AG08395 (cell line): ENCODE results near the gene GALNT2.

Experiments
- DNase-seq: peaks from one replicate; pipeline ENCODE4 v3.0.0; 2012; ENCODE audit warnings: mixed read lengths, low spot score

Gene GALNT2

GRCh38 chr1:230091473-230092231 is 24.6 kb downstream of the GALNT2 start:
- DNase-seq, result peak; percentile 21

- no peak for DNase-seq
Measured at GRCh38 chr1:230094746-230095145, 27.7 kb downstream of the GALNT2 start.

- no peak for DNase-seq
Measured at GRCh38 chr1:230095938-230096337, 28.9 kb downstream of the GALNT2 start.

GRCh38 chr1:230097370-230097769 is 30.3 kb downstream of the GALNT2 start:
- DNase-seq, result no peak

- no peak for DNase-seq
Measured at GRCh38 chr1:230098723-230099122, 31.7 kb downstream of the GALNT2 start.

GRCh38 chr1:230099465-230099864 is 32.4 kb downstream of the GALNT2 start:
- no peak for DNase-seq

- no peak for DNase-seq
Measured at GRCh38 chr1:230100932-230101331, 33.9 kb downstream of the GALNT2 start.

GRCh38 chr1:230101556-230101955 is 34.5 kb downstream of the GALNT2 start:
- DNase-seq, result no peak

GRCh38 chr1:230102046-230102445 is 35.0 kb downstream of the GALNT2 start:
- DNase-seq, result no peak

- DNase-seq, result no peak
Measured at GRCh38 chr1:230102472-230102871, 35.4 kb downstream of the GALNT2 start.

GRCh38 chr1:230103306-230104173 is 36.5 kb downstream of the GALNT2 start:
- peak; percentile 55 for DNase-seq

- DNase-seq, result peak; percentile 98
Measured at GRCh38 chr1:230104395-230105244, 37.6 kb downstream of the GALNT2 start.

- DNase-seq, result no peak
Measured at GRCh38 chr1:230105245-230105753, 38.3 kb downstream of the GALNT2 start.

GRCh38 chr1:230105754-230106625 is 39.0 kb downstream of the GALNT2 start:
- DNase-seq, result peak; percentile 65

GRCh38 chr1:230107941-230108340 is 40.9 kb downstream of the GALNT2 start:
- DNase-seq, result no peak

- DNase-seq, result no peak
Measured at GRCh38 chr1:230108580-230108979, 41.5 kb downstream of the GALNT2 start.

- no peak for DNase-seq
Measured at GRCh38 chr1:230109066-230109465, 42.0 kb downstream of the GALNT2 start.

- DNase-seq, result no peak
Measured at GRCh38 chr1:230109895-230110667, 43.0 kb downstream of the GALNT2 start.

GRCh38 chr1:230110971-230111370 is 43.9 kb downstream of the GALNT2 start:
- no peak for DNase-seq

GRCh38 chr1:230112131-230112701 is 45.2 kb downstream of the GALNT2 start:
- DNase-seq, result no peak
